GM21528 (cell line): ENCODE data around the gene PLCB4.

Source experiments
- ATAC-seq: cut with Tn5 transposase; IDR thresholded peaks from one replicate; pipeline ENCODE4 v1.9.1; 2021; ENCODE audit warnings: mild to moderate bottlenecking, moderate library complexity; ENCODE audit not compliant: unreplicated experiment, low FRiP score

The PLCB4 gene

GRCh38 chr20:9163995-9164394, 95.1 kb downstream of the PLCB4 start:
- ATAC-seq: no peak

GRCh38 chr20:9165261-9165660, 96.4 kb downstream of the PLCB4 start:
- no peak for ATAC-seq

- no peak for ATAC-seq
These were observed 97.4 kb downstream of the PLCB4 start for GRCh38 chr20:9166153-9166780.

GRCh38 chr20:9169409-9169808, 100.5 kb downstream of the PLCB4 start:
- no peak for ATAC-seq

- ATAC-seq: no peak
These were observed 104.0 kb downstream of the PLCB4 start for GRCh38 chr20:9172851-9173250.

GRCh38 chr20:9177278-9177677, 108.4 kb downstream of the PLCB4 start:
- ATAC-seq: no peak

GRCh38 chr20:9179193-9179802, 110.4 kb downstream of the PLCB4 start:
- no peak for ATAC-seq

- ATAC-seq: no peak
These were observed 111.0 kb downstream of the PLCB4 start for GRCh38 chr20:9179867-9180266.

GRCh38 chr20:9180481-9181257, 111.8 kb downstream of the PLCB4 start:
- no peak for ATAC-seq

- no peak for ATAC-seq
These were observed 116.6 kb downstream of the PLCB4 start for GRCh38 chr20:9185511-9185910.

- ATAC-seq: no peak
These were observed 117.5 kb downstream of the PLCB4 start for GRCh38 chr20:9186396-9186795.

- no peak for ATAC-seq
These were observed 126.1 kb downstream of the PLCB4 start for GRCh38 chr20:9195031-9195430.

GRCh38 chr20:9196110-9196509, 127.2 kb downstream of the PLCB4 start:
- ATAC-seq: no peak

- no peak for ATAC-seq
These were observed 129.6 kb downstream of the PLCB4 start for GRCh38 chr20:9198460-9198859.

- ATAC-seq: no peak
These were observed 131.3 kb downstream of the PLCB4 start for GRCh38 chr20:9200196-9200595.

- no peak for ATAC-seq
These were observed 131.7 kb downstream of the PLCB4 start for GRCh38 chr20:9200620-9201019.

- no peak for ATAC-seq
These were observed 133.7 kb downstream of the PLCB4 start for GRCh38 chr20:9202420-9203080.

GRCh38 chr20:9203081-9203447, 134.2 kb downstream of the PLCB4 start:
- ATAC-seq: no peak

GRCh38 chr20:9204979-9205378, 136.1 kb downstream of the PLCB4 start:
- ATAC-seq: no peak

- no peak for ATAC-seq
These were observed 137.6 kb downstream of the PLCB4 start for GRCh38 chr20:9206486-9206885.

GRCh38 chr20:9207253-9207652, 138.4 kb downstream of the PLCB4 start:
- no peak for ATAC-seq
